Germinal center (tissue), 1 donor: Measurements from ENCODE around the gene HNMT.
"Not testable (repeated sequence)": the region's sequence is repeated elsewhere in the genome, so short reads cannot be mapped to it uniquely, and the experiment has no call there.

Source experiments
- DNase-seq: peaks from one replicate; pipeline ENCODE4 v3.0.0; 2012; ENCODE audit warnings: mixed read lengths, low spot score

The HNMT gene

DNA sequence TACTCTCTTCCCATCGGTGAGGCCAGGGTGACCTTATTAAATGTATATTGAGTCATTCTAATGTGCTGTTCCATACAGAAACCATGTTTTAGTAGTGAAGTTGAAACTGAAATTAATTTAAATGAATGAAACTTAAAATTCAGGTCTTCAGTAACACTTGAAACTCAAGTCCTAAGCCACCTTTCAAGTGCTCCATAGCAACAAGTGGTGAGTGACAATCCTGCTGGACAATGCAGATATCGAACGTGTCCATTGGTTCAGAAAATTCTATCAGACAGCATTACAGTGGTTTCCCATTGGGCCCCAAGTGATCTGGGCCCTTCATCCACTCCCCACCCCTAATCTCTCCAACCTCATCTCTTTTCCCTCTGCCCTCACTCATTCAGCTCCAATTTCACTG is 48.7 kb downstream of the HNMT start:
- DNase-seq = no peak

DNA sequence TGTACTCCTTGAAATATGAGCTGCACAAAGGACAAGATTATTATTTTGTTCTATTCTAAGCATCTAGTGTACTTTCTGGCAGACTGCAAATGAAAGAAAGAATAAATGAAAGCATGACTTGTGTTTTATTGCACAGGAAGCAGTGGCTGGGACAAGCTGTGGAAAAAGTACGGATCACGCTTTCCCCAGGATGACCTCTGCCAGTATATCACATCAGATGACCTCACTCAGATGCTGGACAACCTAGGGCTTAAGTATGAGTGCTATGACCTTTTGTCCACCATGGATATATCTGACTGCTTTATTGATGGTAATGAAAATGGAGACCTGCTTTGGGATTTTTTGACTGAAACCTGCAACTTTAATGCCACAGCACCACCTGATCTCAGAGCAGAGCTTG is 49.4 kb downstream of the HNMT start:
- no peak for DNase-seq

DNA sequence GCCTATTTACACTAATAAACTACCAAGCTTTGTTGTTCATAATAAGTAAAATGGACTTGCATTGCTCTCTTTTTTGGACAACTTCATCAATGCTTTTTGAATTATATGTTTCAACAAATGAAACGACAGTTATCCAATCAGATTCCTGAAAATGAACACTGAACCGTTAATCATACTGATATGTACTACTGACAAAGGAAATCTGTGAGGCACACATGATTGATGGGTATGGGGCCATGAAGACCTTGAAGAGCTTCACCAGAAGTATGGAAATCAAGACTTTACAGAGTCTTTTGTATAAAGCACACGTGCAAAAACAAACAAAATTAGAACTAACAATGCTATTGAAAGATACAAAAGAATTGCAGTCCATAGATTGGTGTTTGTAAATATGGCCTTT is 51.2 kb downstream of the HNMT start:
- no peak for DNase-seq

DNA sequence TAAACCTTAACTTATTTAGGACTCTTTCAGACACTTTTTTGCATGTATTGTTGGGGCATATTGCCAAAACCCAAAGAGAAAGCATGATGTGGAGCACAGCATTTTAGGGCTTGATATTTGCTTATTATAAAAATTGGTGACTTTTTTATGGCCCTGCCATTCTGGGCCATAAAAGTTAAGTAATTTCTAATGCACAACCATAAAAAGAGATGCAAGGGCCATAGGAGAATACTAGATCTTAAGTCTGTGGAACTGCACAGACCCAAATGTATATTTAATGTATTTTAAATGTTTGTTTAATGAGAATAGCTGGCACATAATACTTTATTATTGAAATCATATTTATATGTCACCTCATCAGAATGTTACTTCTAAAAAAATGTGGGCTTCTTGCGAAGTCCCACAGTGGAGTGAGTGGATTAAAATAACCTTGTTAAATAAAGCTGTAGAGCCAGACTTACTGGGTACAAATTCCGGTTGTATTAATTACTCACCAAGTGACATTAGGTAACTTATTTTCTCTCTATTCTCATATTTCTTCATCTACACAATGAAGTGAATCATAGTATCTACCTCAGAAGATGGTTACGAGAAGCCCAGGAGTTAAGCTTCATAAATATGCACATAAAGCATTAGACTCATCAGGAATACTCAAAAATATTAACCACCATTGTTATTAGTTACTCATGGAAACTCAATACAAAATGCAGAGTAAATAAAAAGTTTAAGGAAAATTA is 52.2 kb downstream of the HNMT start:
- DNase-seq = no peak

DNA sequence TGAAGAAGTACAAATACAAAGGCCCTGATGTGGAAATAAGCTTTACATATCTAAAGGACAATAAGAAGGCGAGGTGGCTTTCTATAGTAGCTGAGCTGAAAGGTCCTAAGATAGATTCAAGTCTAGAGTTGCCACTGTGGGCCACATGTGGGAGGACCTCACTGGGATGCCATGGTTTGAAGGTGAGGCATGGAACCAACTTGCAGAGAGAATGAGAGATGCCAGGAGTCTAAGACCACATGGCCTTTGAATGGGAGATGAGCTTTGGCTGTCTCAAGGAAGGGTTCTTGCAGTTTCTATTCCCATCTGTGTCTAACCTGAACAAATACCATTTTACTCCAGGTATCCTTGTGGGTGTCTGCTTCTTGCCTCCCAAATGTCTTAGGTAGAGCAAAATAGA is 53.6 kb downstream of the HNMT start:
- DNase-seq = no peak

DNA sequence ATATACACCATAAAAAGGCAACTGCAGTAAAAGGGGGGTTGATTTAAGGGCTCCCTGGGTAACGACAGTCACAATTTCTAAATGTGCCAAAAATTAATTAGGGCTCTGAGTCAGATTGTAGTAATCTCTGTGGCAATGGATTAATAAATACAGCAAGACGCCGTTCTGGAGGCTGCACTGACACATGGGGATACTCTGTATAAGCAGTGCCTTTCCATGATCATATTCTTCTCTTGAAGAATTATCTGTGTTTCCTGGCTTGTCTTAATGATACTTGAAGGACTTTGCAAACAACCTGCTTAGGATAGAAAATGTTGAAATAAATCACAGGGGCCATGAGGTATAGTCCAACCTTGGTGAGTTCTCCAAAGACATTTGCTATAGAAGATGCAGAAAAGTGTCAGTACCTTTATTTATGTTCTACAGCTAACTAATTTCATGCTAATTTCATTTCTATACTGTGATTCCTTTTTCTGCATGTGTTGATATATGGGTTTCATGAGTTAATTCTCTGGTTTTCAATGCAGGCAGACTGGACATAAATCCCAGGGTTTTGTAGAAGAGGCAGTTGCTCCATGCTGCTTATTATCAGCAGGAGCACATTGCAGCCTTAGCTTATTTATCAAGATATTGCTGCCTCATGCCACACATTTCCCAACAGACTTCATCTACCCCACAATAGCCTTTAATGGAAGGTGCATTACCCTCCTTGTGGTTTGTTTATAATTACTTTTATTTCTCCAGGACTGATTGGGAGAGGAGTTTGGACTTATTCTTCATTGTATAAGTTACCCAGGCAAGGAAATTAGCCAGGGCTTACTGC is 54.8 kb downstream of the HNMT start:
- DNase-seq = no peak

DNA sequence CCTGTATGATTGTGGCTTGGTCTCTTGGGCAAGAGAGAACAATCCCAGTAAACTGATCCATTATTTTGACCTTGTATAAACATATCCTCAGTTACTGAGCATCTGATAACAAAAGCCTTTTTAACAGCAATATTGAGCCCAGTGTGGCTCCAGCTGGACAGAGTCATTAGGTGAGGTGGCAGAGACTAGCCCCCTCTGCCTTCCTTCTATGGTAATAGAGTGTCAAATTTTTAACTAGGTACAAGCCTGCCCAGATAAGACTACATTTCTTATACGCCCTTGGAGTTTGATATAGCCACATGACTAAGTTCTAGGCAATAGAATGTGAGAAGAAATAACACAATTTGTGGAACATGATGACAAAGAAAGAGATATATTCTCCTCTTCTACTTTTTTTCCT is 56.2 kb downstream of the HNMT start:
- DNase-seq = no peak

DNA sequence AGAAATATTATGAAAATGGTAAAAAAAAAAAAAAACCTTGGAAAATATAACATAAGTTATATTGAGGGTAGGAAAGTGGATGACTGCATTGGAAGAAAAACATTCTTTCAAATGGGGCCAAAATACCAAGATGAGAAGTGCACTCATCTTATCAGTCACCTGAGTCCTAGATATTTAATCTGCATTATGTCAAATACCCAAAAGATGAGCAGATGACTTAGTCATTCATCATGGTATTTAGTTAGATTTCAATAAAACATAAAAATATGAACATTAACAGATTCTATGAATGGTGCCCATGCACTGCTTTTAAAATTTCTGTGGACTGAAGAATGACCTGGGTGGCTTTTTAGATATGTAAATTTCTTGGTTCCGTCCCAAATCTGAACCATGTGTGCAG is 56.9 kb downstream of the HNMT start:
- DNase-seq = no peak

DNA sequence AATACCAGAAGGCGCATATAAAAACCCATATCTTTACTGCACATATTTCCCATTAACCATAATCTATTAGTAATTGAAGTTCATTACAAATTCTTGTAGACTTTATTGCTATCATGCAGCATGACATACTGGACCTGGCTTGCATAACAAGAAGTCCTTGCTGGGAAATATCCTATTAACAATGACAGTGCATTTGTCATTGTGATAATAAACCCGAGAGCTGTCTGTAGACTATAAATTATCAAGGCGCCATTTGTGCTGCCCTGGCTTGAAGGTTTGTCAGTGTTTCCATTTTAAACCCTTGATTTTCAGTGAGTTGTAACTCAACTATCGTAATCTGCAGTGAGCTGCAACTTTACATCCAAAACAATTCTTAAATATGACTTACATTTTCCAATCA is 59.0 kb downstream of the HNMT start:
- DNase-seq = no peak

DNA sequence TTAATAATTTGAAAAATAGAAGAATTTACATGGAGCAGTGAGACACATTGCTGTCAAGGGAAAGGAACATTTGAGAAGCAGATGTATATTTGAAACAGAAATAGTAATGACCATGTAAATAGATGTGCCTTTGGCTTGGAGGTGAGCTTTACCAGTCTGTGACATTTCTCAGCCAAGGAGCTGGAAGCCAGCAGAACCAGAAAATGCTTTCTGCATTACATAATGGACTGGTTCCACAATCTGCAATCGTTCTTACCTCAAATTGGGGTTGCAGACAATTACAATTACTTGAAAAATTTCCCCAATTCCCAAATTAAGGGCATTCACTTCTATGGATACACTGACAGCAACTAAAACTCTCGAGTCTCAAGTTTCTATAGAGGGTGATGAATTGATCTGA is 59.7 kb downstream of the HNMT start:
- no peak for DNase-seq

DNA sequence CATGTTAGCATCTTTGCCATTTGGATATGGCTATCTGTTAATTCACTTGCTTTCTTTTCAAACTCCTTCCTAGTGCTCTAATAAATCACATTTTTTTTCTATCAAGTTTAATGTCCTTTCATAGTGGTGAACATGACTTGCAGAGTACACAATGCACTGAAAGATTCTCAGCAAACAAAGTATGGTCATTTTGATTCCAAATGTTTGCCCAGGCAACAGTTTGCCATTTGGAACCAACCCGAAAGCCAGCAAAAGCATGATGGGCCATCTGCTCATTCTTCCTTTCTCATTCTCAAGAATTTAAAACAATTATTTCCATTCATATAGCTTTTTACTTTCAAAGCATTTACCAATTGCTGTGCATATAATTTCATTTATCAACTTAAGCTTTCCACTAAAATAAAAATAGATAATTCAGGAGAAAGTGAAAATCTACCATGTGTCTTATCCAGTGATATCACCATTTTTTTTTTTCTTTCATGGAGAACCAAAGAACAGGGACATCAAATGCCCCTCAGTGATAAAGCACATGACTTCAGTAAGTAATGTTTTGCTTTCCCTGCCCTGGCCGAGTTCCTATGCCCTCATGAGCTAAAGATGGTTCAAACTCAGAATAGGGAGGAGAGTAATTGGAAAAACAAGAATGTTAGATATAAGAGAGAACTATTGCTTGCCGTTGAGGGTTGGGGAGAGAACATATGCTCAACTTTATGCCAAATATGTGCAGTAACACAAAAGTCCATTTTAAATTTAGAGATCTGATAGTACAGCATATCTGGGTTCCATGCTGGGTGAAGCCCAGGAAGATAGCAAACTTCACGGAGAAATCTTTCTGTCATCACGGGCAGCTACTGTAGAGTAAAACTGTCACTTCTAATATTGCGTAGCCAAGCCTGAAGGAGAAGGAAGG is 62.1 kb downstream of the HNMT start:
- DNase-seq = no peak

DNA sequence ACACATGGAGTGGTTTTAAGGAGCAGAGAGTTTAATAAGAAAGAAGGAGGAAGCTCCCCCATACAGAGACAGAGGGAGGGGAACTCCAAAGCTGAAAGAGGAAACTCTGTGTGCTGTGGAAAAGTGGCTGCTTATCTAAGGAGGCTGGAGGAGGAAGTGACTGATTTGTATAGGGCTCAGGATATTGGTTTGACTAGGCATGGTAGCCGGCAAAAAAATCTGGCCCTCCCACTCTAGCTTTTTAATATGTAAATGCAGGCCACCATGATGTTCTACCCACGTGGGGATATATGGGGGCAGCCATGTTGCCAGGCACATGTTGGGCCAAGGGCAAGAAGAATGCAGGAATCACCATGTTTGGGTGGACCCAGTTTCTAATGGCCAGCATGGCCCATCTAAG is 64.3 kb downstream of the HNMT start:
- no peak for DNase-seq

DNA sequence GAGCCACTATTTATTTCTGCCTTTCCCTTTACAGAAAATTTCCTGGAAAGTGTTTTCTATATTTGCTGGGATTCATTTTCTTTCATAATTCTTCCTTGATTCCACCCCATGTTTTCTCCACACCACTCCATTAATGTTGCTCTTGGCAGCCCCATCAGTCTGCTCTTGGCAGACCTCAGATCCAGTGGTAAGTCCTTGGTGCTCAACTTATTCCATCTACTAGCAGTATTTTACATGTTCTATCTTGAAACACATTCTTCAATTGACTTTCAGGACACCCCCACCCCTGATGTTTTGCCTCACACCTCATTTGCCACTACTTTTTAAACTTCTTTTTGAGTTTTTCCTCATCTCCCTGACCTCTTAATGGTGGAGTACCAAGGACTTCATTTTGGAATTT is 65.0 kb downstream of the HNMT start:
- DNase-seq = no peak

DNA sequence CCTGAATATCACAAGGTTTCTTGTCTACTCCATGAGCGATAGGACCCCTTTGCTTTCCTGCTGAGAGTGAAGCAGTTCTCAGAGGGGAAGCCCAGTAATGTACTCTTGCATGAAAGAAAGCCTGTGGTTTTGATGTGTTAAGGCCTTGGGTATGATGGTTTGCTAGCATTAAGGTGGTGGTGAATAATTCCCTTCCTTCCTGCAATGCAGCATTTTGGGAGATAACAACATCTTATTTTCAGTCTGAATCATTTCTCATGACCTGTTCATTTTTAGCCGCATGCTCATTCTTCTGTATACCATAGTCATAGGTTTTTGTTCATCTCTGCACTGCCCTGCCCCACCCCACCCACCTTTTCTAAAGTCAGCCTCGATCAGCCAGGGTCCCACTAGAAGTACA is 66.2 kb downstream of the HNMT start:
- DNase-seq = no peak

DNA sequence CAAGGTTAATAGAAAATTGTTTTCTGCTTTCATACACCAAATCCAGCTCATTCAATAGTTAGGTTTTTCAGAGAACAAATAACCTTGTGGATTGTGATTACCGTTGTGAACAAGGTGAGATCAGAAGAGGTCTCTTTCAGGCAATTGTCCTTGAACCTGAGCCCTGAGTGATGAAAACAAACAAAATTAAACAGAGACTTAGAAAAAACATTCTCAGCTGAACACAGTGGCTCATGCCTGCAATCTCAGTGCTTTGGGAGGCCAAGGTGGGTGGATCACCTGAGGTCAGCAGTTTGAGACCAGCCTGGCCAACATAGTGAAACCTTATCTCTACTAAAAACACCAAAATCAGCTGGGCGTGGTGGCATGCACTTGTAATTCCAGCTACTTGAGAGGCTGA is 68.1 kb downstream of the HNMT start:
- no peak for DNase-seq

DNA sequence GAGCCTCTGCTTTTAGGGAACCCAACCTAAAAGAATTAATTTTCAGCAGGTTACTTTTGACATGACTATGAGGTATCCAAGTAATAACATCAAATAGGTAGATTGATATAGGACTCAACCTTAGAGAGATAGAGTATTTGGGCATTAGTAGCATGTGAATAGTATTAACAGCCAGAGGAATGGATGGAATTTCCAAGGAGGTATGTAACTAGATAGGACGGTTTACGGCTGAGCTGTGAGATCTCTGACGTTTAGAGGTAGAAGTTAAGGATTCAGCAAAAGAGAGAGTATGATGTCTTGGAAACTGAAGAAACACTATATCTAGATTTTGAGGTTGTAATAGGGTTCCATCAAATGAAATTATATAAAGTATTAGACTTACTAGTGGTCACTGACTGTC is 70.3 kb downstream of the HNMT start:
- DNase-seq = no peak

DNA sequence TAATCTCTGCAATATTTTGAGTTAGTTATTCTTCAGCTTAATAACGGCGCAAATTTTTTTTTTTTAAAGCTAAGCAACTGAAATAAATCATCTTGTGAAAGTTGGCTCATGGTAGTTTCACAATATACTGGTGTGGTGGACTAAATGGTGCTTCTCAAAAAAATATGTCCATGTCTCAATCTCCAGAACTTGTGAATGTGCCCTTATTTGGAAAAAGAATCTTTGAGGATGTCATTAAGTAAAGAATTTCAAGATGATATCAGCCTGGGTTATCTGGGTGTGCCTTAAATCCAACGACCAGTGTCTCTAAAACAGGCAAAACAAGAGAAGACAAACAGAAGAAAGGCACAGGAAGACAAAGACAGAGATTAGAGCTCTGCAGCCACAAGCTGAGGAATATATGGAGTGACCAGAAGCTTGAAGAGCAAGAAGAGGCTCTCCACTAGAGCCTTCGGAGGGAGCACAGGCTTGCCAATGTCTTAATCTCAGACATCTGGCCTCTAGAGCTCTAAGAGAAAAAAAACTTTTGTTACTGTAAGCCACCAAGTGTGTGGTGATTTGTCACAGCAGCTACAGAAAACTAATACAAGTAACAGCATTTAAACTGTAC is 71.4 kb downstream of the HNMT start:
- no peak for DNase-seq

DNA sequence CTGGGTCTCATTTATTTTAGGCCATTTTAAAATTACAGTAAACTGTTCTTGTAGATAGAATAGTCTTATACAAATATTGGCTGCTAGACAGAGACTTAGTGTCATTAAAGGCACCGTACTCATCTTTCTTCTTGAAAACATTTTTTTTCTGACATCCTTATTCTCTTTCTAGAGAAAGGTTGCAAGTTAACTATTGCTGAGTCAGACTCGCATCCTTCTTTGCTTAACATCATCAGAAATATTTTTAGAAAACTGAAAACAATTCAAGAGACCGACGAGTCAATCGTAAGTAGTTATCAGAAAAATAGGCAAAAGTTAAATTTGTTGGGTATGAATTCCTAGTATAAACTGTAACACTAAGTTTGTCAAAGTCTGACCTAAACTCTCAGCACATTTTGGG is 72.2 kb downstream of the HNMT start:
- no peak for DNase-seq

DNA sequence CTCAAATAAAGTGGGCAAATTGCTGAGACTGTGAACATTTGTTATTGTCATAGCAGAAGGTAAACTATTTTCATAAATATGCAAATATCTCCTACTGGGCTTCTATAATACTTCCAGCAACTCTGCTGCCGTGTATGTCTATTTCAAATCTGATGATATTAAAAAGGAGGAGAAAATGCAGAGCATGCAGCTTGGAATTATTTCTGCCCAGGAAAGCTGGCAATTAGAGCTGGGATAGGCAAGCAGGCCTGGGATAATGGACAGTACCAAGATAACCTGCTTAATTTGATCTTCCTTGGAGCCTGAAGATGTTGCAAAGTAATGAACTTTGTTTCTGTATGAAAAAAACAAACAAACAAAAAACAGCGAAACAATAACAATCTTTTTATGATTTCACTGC is 72.8 kb downstream of the HNMT start:
- DNase-seq = no peak

DNA sequence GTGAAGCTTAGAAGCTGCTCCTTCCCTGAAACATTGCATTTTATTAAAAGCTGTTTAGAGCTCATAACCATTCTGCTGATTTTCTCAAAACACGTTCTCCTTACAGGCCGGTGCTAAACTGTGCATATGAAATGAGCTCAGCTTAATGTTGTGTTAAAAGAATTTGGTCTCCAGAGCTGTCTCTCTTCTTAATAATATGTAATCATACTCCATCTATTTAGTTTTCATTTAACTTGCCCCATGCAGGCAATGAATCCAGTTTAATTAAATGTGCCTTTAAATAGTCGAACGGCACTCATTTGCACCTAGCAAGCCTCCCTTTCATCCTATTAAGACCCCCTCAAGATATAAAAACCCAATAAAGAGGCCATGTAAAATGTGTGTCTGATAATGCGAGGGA is 76.3 kb downstream of the HNMT start:
- DNase-seq = no peak

DNA sequence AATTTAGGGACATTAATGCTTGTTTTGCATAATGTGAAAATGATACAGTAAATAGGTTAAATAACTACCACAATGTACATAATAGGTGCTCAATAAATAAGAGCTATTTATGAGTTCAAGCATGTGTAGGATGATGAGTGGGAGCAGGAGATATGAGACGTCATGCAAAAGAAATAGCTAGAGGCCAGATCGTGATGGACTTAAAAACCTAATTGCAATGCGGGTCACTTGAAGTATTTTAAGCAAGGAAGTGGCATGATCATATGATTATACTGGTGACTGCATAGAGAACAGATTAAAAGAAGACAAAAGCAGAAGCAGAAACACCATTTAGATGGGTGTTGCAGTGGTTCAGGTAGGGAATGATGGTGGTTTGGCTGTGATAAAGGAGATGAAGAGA is 78.0 kb downstream of the HNMT start:
- DNase-seq = no peak

DNA sequence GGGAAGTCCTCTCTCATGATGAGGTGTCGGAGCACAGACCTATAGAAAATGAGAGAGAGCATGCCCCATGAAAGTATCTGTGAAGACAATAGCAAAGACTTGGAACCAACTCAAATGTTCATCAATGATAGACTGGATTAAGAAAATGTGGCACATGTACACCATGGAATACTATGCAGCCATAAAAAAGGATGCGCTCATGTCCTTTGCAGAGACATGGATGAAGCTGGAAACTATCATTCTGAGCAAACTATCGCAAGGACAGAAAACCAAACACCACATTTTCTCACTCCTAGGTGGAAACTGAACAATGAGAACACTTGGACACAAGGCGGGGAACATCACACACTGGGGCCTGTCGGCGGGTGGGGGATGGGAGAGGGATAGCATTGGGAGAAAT is 79.3 kb downstream of the HNMT start:
- not testable (repeated sequence) for DNase-seq
